HepG2 (cell line): Measurements from ENCODE around the gene VTN. TPM values are rescaled to one million over a fixed set of nuclear protein-coding genes. Genes with fewer than 3 reads are reported as not detected.

ENCODE experiments used
- EP300 ChIP-seq, 3 experiments: sonication (generic) in 1 of 3; formaldehyde crosslinking in 1 of 3; IDR thresholded peaks; 2 replicates each; pipeline versions ENCODE4 v1.5.1 to v1.6.1; 2011 to 2020; ENCODE audit warnings: low read depth in 2 of 3, low read length in 2 of 3, borderline replicate concordance in 1 of 3, improper control_type of control experiment in 1 of 3, mild to moderate bottlenecking in 1 of 3, missing genetic modification reagents in 1 of 3, moderate library complexity in 1 of 3
- HNF4A ChIP-seq: sonication (generic); formaldehyde crosslinking; IDR thresholded peaks from 2 replicates; pipeline ENCODE4 v1.4.0; 2020; ENCODE audit warnings: missing genetic modification reagents
- IKZF1 ChIP-seq: fragments of 450-650 bp; IDR thresholded peaks from 2 replicates; pipeline ENCODE4 v1.7.1; 2016
- MAF1 ChIP-seq: sonication (generic); formaldehyde crosslinking; IDR thresholded peaks from 2 replicates; pipeline ENCODE4 v1.5.0; 2020; ENCODE audit warnings: missing genetic modification reagents, borderline replicate concordance
- MBNL3 ChIP-seq: fragments of 250-450 bp; sonication (Bioruptor Pico); conservative IDR thresholded peaks from 2 replicates; pipeline ENCODE4 v1.8.0; 2022; ENCODE audit warnings: mild to moderate bottlenecking, inconsistent platforms
- NR2F6 ChIP-seq, 2 experiments: IDR thresholded peaks; 2 replicates each; pipeline ENCODE4 v1.6.1; 2016; ENCODE audit warnings: antibody characterized with exemption in 1 of 2, mild to moderate bottlenecking in 1 of 2
- PATZ1 ChIP-seq: sonication (generic); formaldehyde crosslinking; IDR thresholded peaks from 2 replicates; pipeline ENCODE4 v1.4.0; 2020; ENCODE audit warnings: missing genetic modification reagents
- PCBP2 ChIP-seq: fragments of 200-400 bp; formaldehyde crosslinking; optimal IDR thresholded peaks from 2 replicates; pipeline ENCODE3; 2018; ENCODE audit warnings: low read length, low read depth; ENCODE audit not compliant: poor library complexity, severe bottlenecking
- PRDM10 ChIP-seq: sonication (generic); formaldehyde crosslinking; IDR thresholded peaks from 2 replicates; pipeline ENCODE4 v1.4.0; 2020; ENCODE audit warnings: low read depth, missing genetic modification reagents
- RBAK ChIP-seq: sonication (generic); formaldehyde crosslinking; IDR thresholded peaks from 2 replicates; pipeline ENCODE4 v1.5.1; 2020; ENCODE audit warnings: mild to moderate bottlenecking, missing genetic modification reagents
- TEAD2 ChIP-seq: sonication (generic); formaldehyde crosslinking; IDR thresholded peaks from 2 replicates; pipeline ENCODE4 v1.9.0; 2021; ENCODE audit warnings: missing genetic modification reagents
- YEATS2 ChIP-seq: sonication (generic); formaldehyde crosslinking; IDR thresholded peaks from 2 replicates; pipeline ENCODE4 v1.4.0; 2020; ENCODE audit warnings: missing genetic modification reagents, borderline replicate concordance
- ZBTB8A ChIP-seq: sonication (generic); formaldehyde crosslinking; IDR thresholded peaks from 2 replicates; pipeline ENCODE4 v1.4.0; 2020; ENCODE audit warnings: mild to moderate bottlenecking, low read depth, missing genetic modification reagents, borderline replicate concordance
- ZNF12 ChIP-seq: sonication (generic); formaldehyde crosslinking; IDR thresholded peaks from 2 replicates; pipeline ENCODE4 v1.5.0; 2020; ENCODE audit warnings: missing genetic modification reagents
- ZNF17 ChIP-seq: sonication (generic); formaldehyde crosslinking; IDR thresholded peaks from 2 replicates; pipeline ENCODE4 v1.5.0; 2020; ENCODE audit warnings: mild to moderate bottlenecking, missing genetic modification reagents
- ZNF256 ChIP-seq: sonication (generic); formaldehyde crosslinking; conservative IDR thresholded peaks from 2 replicates; pipeline ENCODE4 v1.4.0; 2020; ENCODE audit warnings: missing genetic modification reagents
- ZNF576 ChIP-seq: sonication (generic); formaldehyde crosslinking; IDR thresholded peaks from 2 replicates; pipeline ENCODE4 v1.4.0; 2020; ENCODE audit warnings: mild to moderate bottlenecking, missing genetic modification reagents
- ZNF672 ChIP-seq: sonication (generic); formaldehyde crosslinking; IDR thresholded peaks from 2 replicates; pipeline ENCODE4 v1.8.1; 2022; ENCODE audit warnings: missing genetic modification reagents
- ZNF777 ChIP-seq: sonication (generic); formaldehyde crosslinking; IDR thresholded peaks from 2 replicates; pipeline ENCODE4 v1.4.0; 2020; ENCODE audit warnings: missing genetic modification reagents
- polyA plus RNA-seq, 8 experiments: library from polyadenylated mRNA; depleted of rRNA in 3 of 8; stranded (reverse) in 7 of 8; unstranded in 1 of 8; fragments of >200 nt; fragmentation: Illumina TruSeq in 4 of 8; extraction: Trizol in 4 of 8; gene quantifications; 2 replicates each; pipeline versions ENCODE4 v1.2.1 to v1.2.3, GENCODE V29; 2011 to 2016; ENCODE audit warnings: low read depth in 4 of 8, missing spikeins in 1 of 8, mixed read lengths in 1 of 8; ENCODE audit not compliant: insufficient read depth in 1 of 8
- total RNA-seq, 5 experiments: library from RNA; depleted of rRNA; stranded (reverse); fragments of >200 nt; fragmentation: Illumina TruSeq; extraction: Trizol; gene quantifications; 2 replicates each; pipeline ENCODE4 v1.2.3, GENCODE V29; 2016; ENCODE audit warnings: low read depth in 1 of 5
- TF ChIP-seq, protein P1 (sequence below): sonication (generic); formaldehyde crosslinking; IDR thresholded peaks from 2 replicates; pipeline ENCODE4 v1.5.0; 2020; ENCODE audit warnings: mild to moderate bottlenecking, missing genetic modification reagents

VTN gene
- total and polyA plus RNA-seq, 2 of the 13 experiments (the other 11 are each of a cell fraction or from before 2014, with no cell fraction given) = 108 to 131 TPM

DNA sequence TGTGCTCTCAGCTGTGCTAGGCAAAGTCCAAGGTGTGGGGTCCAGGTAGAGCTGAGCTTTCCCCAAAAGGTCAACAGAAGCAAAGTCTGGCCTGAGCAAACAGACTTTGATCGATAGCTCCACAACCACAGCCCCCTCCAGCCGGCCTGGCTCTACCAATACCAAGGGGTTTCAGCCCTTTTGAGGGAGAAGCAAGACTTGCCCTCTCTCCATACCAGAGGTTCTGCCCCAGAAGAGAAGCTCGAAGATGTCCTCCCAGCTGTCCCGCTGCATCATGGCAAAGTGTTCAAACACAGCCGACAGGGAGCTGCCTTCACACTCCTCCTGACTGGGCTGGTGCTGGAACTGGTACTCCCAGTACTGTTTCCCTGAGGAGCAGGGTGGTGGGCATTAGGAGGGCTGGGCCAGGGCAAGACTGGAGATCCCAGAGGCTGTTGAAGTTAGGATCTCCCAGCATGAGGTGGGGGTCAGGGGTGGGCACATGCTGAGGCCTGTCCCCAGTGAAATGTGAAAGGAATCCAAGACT, 1.7 kb downstream of the VTN start (continued):
- TF ChIP-seq ZNF17 (CRISPR knock-in tag) = no peak
- peak; percentile 94 for TF ChIP-seq NR2F6 (IDR thresholded peaks at IDR 0.05)
- TF ChIP-seq NR2F6 (CRISPR knock-in tag; IDR thresholded peaks at IDR 0.05) = peak; percentile 97
- peak; percentile 99 for TF ChIP-seq HNF4A (CRISPR knock-in tag)
- peak; percentile 80; the same call in 1 of the 2 replicates for TF ChIP-seq PRDM10 (CRISPR knock-in tag)
- TF ChIP-seq ZNF256 = 0 out of 2 replicates have a peak, but pooled peaks have one; percentile 58
- TF ChIP-seq TEAD2 = no peak
- TF ChIP-seq IKZF1 = no peak
- no peak for TF ChIP-seq ZBTB8A (CRISPR knock-in tag)
- TF ChIP-seq RBAK (CRISPR knock-in tag) = no peak
- TF ChIP-seq MAF1 (CRISPR knock-in tag) = no peak
- no peak for TF ChIP-seq ZNF12
- TF ChIP-seq, protein P1, sequence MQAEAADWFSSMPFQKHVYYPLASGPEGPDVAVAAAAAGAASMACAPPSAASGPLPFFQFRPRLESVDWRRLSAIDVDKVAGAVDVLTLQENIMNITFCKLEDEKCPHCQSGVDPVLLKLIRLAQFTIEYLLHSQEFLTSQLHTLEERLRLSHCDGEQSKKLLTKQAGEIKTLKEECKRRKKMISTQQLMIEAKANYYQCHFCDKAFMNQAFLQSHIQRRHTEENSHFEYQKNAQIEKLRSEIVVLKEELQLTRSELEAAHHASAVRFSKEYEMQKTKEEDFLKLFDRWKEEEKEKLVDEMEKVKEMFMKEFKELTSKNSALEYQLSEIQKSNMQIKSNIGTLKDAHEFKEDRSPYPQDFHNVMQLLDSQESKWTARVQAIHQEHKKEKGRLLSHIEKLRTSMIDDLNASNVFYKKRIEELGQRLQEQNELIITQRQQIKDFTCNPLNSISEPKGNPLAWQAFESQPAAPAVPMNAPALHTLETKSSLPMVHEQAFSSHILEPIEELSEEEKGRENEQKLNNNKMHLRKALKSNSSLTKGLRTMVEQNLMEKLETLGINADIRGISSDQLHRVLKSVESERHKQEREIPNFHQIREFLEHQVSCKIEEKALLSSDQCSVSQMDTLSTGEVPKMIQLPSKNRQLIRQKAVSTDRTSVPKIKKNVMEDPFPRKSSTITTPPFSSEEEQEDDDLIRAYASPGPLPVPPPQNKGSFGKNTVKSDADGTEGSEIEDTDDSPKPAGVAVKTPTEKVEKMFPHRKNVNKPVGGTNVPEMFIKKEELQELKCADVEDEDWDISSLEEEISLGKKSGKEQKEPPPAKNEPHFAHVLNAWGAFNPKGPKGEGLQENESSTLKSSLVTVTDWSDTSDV = no peak
- no peak for TF ChIP-seq MBNL3 (CRISPR knock-in tag)
- no peak for TF ChIP-seq ZNF672 (CRISPR knock-in tag)
- TF ChIP-seq ZNF576 = no peak
- peak; percentile 47 to 97; a peak in 3 of 4 replicates for TF ChIP-seq EP300 (IDR thresholded peaks at IDR 0.05; ENCODE audit: low read depth in 2 of 2, low read length in 2 of 2)
- TF ChIP-seq EP300 (CRISPR knock-in tag; IDR thresholded peaks at IDR 0.05; ENCODE audit: borderline replicate concordance) = peak; percentile 85; the same call in 1 of the 2 replicates
- TF ChIP-seq YEATS2 (CRISPR knock-in tag) = no peak
- no peak for TF ChIP-seq ZNF777 (CRISPR knock-in tag)
- no peak for TF ChIP-seq PCBP2
- TF ChIP-seq PATZ1 (CRISPR knock-in tag) = peak; percentile 96
